DND-41 (cell line): Measurements from ENCODE around the gene RGL1.

Experiments used
- CTCF ChIP-seq: IDR thresholded peaks from 2 replicates; pipeline ENCODE4 v1.5.1; 2012; ENCODE audit warnings: borderline replicate concordance, low read length, moderate library complexity, mild to moderate bottlenecking; ENCODE audit not compliant: poor library complexity, severe bottlenecking; ENCODE audit errors: extremely low read depth
- EZH2 ChIP-seq: IDR thresholded peaks from 3 replicates; pipeline ENCODE4 v1.6.1; 2012; ENCODE audit warnings: borderline replicate concordance, low read depth, mild to moderate bottlenecking, moderate library complexity, low read length, inconsistent platforms; ENCODE audit not compliant: severe bottlenecking

- TF ChIP-seq CTCF (no peak), EZH2 (no peak)
Observed at GRCh38 chr1:183886853-183887252, 81.9 kb downstream of the RGL1 start.
